HG03025 (cell line): ENCODE data around the gene TBRG4.

Source experiments
- ATAC-seq: cut with Tn5 transposase; IDR thresholded peaks from one replicate; pipeline ENCODE4 v1.9.1; 2021; ENCODE audit warnings: mild to moderate bottlenecking, moderate library complexity; ENCODE audit not compliant: unreplicated experiment, low FRiP score

TBRG4 gene

GRCh38 chr7:45061352-45061751 is 50.1 kb downstream of the TBRG4 start:
- no peak for ATAC-seq

DNA sequence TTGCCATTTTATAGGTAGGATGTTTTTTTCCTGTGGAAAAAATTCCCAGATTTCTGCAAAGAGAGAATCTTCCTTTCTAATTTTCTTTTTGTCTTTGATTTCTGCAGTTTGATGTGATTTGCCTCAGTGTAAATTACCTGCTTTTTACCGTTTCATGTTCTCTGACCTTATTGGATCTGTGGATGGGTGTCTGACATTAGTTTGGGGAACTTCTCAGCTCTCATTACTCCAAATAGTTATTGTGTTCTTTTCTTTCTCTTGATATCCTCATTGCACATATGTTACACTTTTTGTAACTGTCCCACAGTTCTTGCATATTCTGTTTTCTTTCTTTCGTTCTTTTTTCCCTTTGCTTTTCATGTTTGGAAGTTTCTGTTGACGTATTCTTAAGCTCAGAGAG is 51.2 kb downstream of the TBRG4 start:
- ATAC-seq: no peak

DNA sequence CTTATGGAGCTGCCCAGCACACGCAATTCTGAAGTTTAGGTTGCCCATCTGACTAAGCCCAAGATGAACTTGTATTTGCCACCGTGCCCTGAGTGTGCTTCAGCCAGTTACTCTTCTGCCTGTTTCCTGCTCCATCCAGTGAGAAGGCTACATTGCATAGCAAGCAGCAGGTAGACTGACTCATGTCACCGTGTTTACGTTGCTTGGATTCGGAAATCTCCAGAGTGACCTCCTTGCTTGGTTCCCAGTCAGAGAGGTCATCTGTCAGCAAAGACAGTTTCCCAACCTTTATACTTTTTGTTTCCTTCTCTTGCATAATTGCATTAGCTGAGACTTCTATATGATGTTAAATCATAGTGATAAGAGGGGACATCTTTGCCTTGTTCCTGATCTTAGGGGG is 53.6 kb downstream of the TBRG4 start:
- ATAC-seq: no peak

DNA sequence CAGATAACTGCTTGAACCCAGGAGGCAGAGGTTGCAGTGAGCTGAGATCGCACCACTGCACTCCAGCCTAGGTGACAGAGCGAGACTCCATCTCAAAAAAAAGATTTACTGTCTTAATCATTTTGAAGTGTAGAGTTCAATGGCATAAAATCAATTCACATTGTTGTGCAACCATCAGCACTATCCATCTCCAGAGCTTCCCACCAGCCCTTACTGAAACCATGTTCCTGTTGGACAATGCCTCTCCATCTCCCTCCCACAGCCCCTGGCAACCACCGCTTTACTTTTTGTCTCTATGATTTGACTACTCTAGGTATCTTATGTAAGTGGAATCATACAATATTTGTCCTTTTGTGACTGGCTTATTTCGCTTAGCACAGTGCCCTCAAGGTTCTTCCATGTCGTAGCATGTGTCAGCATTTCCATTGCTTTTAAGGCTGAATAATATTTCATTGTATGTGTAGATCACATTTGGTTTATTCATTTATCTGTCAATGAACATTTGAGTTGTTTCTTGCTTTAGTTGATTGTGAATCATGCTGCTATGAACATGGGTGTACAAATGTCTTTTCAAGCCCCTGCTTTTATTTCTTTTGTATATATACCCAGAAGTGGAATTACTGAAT is 55.8 kb downstream of the TBRG4 start:
- no peak for ATAC-seq

DNA sequence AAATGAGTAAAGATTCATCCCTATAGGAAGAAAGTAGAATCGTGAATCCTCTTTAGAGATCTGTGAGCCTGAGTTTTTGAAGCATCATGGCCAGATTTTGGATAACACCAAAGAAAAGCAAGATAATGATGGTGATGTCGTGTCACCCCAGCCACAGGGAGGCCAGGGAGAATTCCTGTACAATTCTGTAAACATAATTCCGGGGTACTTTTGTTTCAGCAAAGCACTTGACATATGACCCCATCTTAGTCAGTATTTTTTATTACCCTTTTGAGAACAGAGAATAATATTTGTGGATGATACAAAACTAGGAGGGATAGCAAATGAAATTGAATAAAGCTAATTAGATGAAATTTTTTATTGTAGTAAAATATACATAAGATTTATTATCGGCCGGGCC is 56.5 kb downstream of the TBRG4 start:
- ATAC-seq: no peak

GRCh38 chr7:45054442-45054841 is 57.1 kb downstream of the TBRG4 start:
- no peak for ATAC-seq

DNA sequence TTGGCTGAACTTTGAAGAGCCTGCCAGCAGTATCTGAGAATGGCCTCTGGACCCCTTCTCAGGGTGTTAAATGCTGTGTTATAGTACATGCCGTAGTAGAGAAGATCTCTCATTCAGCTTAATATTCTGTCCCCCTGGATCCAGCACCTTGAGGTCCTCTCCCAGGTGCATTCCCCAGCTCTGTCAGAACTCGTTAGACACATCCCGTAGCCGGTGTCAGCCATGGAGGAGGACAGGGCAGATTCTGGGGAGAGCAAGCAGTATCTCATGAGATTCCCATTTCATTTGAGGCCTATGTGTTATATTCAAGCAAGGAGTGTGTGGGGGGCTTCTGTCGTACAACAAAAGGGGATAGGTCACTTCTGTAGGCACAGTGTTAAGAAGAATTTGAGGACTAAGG is 57.6 kb downstream of the TBRG4 start:
- ATAC-seq: no peak

- no peak for ATAC-seq
Observed at GRCh38 chr7:45053401-45053800, 58.1 kb downstream of the TBRG4 start.

GRCh38 chr7:45052011-45052410 is 59.5 kb downstream of the TBRG4 start:
- no peak for ATAC-seq

DNA sequence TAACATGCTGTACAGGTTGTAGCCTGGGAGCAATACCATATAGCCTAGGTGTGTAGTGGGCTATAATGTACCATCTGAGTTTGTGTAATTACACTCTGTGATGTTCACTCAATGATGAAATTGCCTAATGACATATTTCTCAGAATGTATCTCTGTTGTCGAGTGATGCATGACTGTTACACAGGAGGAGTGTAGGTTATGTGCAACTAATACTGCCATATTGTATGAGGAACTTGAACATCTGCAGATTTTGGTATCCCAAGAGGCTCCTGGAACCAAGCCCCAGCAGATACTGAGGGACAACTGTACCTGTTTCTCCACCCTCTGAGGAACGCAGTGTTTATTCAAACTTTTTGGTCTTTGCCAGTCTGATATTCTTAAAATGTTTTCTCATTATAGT is 61.3 kb downstream of the TBRG4 start:
- no peak for ATAC-seq
